Spleen (tissue), 11 donors: ENCODE measurements around the gene NRAP. TPM values are rescaled to one million over a fixed set of nuclear protein-coding genes. Genes with fewer than 3 reads are reported as not detected.

ENCODE experiments used
- DNase-seq: peaks from one replicate; pipeline ENCODE4 v3.0.0-alpha.2; 2020
- H3K27ac ChIP-seq, 8 donors: fragments of 200-600 bp; sonication (generic) in 7 of 8; 1 replicate in 4 of 8; 2 replicates in 4 of 8; pipeline versions ENCODE4 v1.5.0 to v1.8.0; 2016 to 2021; ENCODE audit warnings: inconsistent platforms in 4 of 8, mild to moderate bottlenecking in 4 of 8, moderate library complexity in 1 of 8
- H3K27me3 ChIP-seq, 7 donors: fragments of 200-600 bp; sonication (generic) in 6 of 7; replicated peaks in 1 of 7; 1 replicate in 4 of 7; 2 replicates in 3 of 7; pipeline versions ENCODE4 v1.5.0 to v1.8.0; 2016 to 2021; ENCODE audit warnings: inconsistent platforms in 3 of 7, mild to moderate bottlenecking in 1 of 7
- H3K36me3 ChIP-seq, 6 donors: fragments of 200-600 bp; sonication (generic) in 5 of 6; 1 replicate in 4 of 6; 2 replicates in 2 of 6; pipeline versions ENCODE4 v1.5.0 to v1.8.0; 2016 to 2021; ENCODE audit warnings: inconsistent platforms in 2 of 6
- H3K4me1 ChIP-seq, 6 donors: fragments of 200-600 bp; sonication (generic) in 5 of 6; 1 replicate in 3 of 6; 2 replicates in 3 of 6; pipeline versions ENCODE4 v1.5.0 to v1.8.0; 2016 to 2021; ENCODE audit warnings: inconsistent platforms in 3 of 6
- H3K4me3 ChIP-seq, 8 donors: fragments of 200-600 bp; sonication (generic) in 7 of 8; 1 replicate in 4 of 8; 2 replicates in 4 of 8; pipeline versions ENCODE4 v1.5.0 to v1.8.0; 2016 to 2021; ENCODE audit warnings: inconsistent platforms in 4 of 8, mild to moderate bottlenecking in 4 of 8, moderate library complexity in 2 of 8
- H3K9me3 ChIP-seq, 8 donors: fragments of 200-600 bp; sonication (generic) in 7 of 8; 1 replicate in 4 of 8; 2 replicates in 4 of 8; pipeline versions ENCODE4 v1.5.0 to v1.8.0; 2016 to 2021; ENCODE audit warnings: inconsistent platforms in 4 of 8
- CTCF ChIP-seq, 11 experiments: fragments of 200-600 bp in 7 of 11; fragments of 450-650 bp in 4 of 11; sonication (generic) in 4 of 11; IDR thresholded peaks in 8 of 11; conservative IDR thresholded peaks in 3 of 11; 1 replicate in 7 of 11; 2 replicates in 4 of 11; pipeline versions ENCODE4 v1.4.0 to v1.8.0; 2016 to 2021; ENCODE audit warnings: antibody characterized with exemption in 11 of 11, inconsistent platforms in 4 of 11, mild to moderate bottlenecking in 1 of 11
- POLR2A ChIP-seq, 3 donors: fragments of 450-650 bp; IDR thresholded peaks; one replicate each; pipeline ENCODE4 v1.5.1; 2017; ENCODE audit warnings: antibody characterized with exemption in 3 of 3, mild to moderate bottlenecking in 1 of 3
- POLR2AphosphoS5 ChIP-seq, 3 donors: sonication (generic); formaldehyde crosslinking; IDR thresholded peaks; one replicate each; pipeline ENCODE4 v1.5.1; 2017; ENCODE audit warnings: antibody characterized with exemption in 3 of 3
- WGBS, 5 donors: extraction: QIAGEN DNeasy Blood & Tissue Kit in 3 of 5; methylation state at CpG; one replicate each; pipeline versions ENCODE4 v1.1.5 to v1.1.7; 2013 to 2018; 5-methylcytosine and 5-hydroxymethylcytosine counted together
- intact Hi-C: fragments of 100-400 bp; cut with DNase I; formaldehyde crosslinking; loops from one replicate; pipeline ENCODE4 v1.15.0; 2023; ENCODE audit warnings: low total_unique reads
- polyA plus RNA-seq, 3 donors: library from polyadenylated mRNA; stranded (reverse); fragments of 200-250 nt; gene quantifications; one replicate each; pipeline ENCODE4 v1.2.1, GENCODE V29; 2013
- total RNA-seq, 7 donors: library from RNA; depleted of rRNA in 3 of 7; stranded (reverse); fragments of >200 nt in 3 of 7; fragmentation: NEBNext Ultra II Directional in 4 of 7; extraction: Animal tissue kit (Norgen Biotek cat#: 25700) in 4 of 7; gene quantifications; one replicate each; pipeline versions ENCODE4 v1.1.0 to v1.2.1, GENCODE V29; 2016 to 2021
- donor health status: healthy with polysubstance abuse.
- donor health status: DM: no; HTN: no; CAD: no; lungs with moderate emphysema.
- donor health status: DM: no; HTN: no; CAD: no.
- donor health status: Bipolar disorder and iron deficiency.
- donor health status: healthy.
- donor health status: DM: no; HTN: no; CAD: no.
- donor health status: DM: yes; HTN: yes; CAD: no.

Gene NRAP
- total and polyA plus RNA-seq, 10 donors = 0.03 to 0.13 (median 0.04) TPM; not detected in 6

GRCh38 chr10:113549856-113550255, 114.0 kb downstream of the NRAP start:
- TF ChIP-seq POLR2A (IDR thresholded peaks at IDR 0.05) (no peak), CTCF (IDR thresholded peaks at IDR 0.05 in 8 of 11, conservative IDR thresholded peaks at IDR 0.05 in 3 of 11) (no peak), POLR2AphosphoS5 (IDR thresholded peaks at IDR 0.05) (no peak)
- intact Hi-C loops = no loop called here
- Histone ChIP-seq H3K4me1 (peaks cover 0 to 3% (median 0%) of the 10 kb centered on the region in 6 donors), H3K27me3 (no peaks in the 10 kb centered on the region), H3K36me3 (no peaks in the 10 kb centered on the region), H3K4me3 (no peak overlapping the region), H3K27ac (peak overlapping the region in 1 of 8 donors; percentile 26), H3K9me3 (no peaks in the 10 kb centered on the region)
- no peak for DNase-seq
- 87 to 96% (median 90%) methylated on average over 6 of the region's 6 CpGs for whole genome bisulfite sequencing, 5 donors

GRCh38 chr10:113547426-113547825, 116.4 kb downstream of the NRAP start:
- H3K36me3 ChIP-seq = no peaks in the 10 kb centered on the region
- no peak for TF ChIP-seq POLR2AphosphoS5 (IDR thresholded peaks at IDR 0.05)
- TF ChIP-seq CTCF (IDR thresholded peaks at IDR 0.05 in 8 of 11, conservative IDR thresholded peaks at IDR 0.05 in 3 of 11) = no peak
- no peak for TF ChIP-seq POLR2A (IDR thresholded peaks at IDR 0.05)
- H3K9me3 ChIP-seq = no peaks in the 10 kb centered on the region
- H3K27me3 ChIP-seq = no peaks in the 10 kb centered on the region
- no peak for DNase-seq
- WGBS, 5 donors = 91 to 100% (median 93%) methylated on average over 2 of the region's 2 CpGs
- peaks cover 0 to 3% (median 0%) of the 10 kb centered on the region in 6 donors for H3K4me1 ChIP-seq
- H3K27ac ChIP-seq = no peak overlapping the region
- H3K4me3 ChIP-seq = no peak overlapping the region
- intact Hi-C loops = no loop called here

- no peaks in the 10 kb centered on the region for H3K9me3 ChIP-seq
- no peak overlapping the region for H3K27ac ChIP-seq
- no peak overlapping the region for H3K4me3 ChIP-seq
- no peaks in the 10 kb centered on the region for H3K4me1 ChIP-seq
- no peaks in the 10 kb centered on the region for H3K36me3 ChIP-seq
- 92 to 100% (median 97%) methylated on average over 1 of the region's 1 CpG for WGBS, 5 donors
- intact Hi-C loops = no loop called here
- DNase-seq = no peak
- TF ChIP-seq POLR2AphosphoS5 (IDR thresholded peaks at IDR 0.05) (no peak), POLR2A (IDR thresholded peaks at IDR 0.05) (no peak), CTCF (IDR thresholded peaks at IDR 0.05 in 8 of 11, conservative IDR thresholded peaks at IDR 0.05 in 3 of 11) (no peak)
- no peaks in the 10 kb centered on the region for H3K27me3 ChIP-seq
These were observed 119.4 kb downstream of the NRAP start for GRCh38 chr10:113544392-113544791.

GRCh38 chr10:113543107-113543955, 120.5 kb downstream of the NRAP start:
- H3K36me3 ChIP-seq = no peaks in the 10 kb centered on the region
- WGBS, 5 donors = 77 to 83% (median 80%) methylated on average over 5 of the region's 5 CpGs
- intact Hi-C loops = no loop called here

More at GRCh38 chr10:113543107-113543955, 120.5 kb downstream of the NRAP start:
- no peaks in the 10 kb centered on the region for H3K9me3 ChIP-seq
- no peak overlapping the region for H3K27ac ChIP-seq
- no peak for TF ChIP-seq POLR2A (IDR thresholded peaks at IDR 0.05)
- no peak for TF ChIP-seq CTCF (IDR thresholded peaks at IDR 0.05 in 8 of 11, conservative IDR thresholded peaks at IDR 0.05 in 3 of 11)
- TF ChIP-seq POLR2AphosphoS5 (IDR thresholded peaks at IDR 0.05) = no peak
- no peak overlapping the region for H3K4me3 ChIP-seq
- H3K4me1 ChIP-seq = no peaks in the 10 kb centered on the region
- no peak for DNase-seq
- H3K27me3 ChIP-seq = no peaks in the 10 kb centered on the region
